ENCODE data around the gene SH3RF3. TPM values are rescaled to one million over a fixed set of nuclear protein-coding genes. Genes with fewer than 3 reads are reported as not detected.

Gene SH3RF3
- total and polyA plus RNA-seq, 10 of the 15 experiments (the other 5 are each of a cell fraction or from before 2014, with no cell fraction given) = 0.08 to 8.8 (median 2.3) TPM

DNA sequence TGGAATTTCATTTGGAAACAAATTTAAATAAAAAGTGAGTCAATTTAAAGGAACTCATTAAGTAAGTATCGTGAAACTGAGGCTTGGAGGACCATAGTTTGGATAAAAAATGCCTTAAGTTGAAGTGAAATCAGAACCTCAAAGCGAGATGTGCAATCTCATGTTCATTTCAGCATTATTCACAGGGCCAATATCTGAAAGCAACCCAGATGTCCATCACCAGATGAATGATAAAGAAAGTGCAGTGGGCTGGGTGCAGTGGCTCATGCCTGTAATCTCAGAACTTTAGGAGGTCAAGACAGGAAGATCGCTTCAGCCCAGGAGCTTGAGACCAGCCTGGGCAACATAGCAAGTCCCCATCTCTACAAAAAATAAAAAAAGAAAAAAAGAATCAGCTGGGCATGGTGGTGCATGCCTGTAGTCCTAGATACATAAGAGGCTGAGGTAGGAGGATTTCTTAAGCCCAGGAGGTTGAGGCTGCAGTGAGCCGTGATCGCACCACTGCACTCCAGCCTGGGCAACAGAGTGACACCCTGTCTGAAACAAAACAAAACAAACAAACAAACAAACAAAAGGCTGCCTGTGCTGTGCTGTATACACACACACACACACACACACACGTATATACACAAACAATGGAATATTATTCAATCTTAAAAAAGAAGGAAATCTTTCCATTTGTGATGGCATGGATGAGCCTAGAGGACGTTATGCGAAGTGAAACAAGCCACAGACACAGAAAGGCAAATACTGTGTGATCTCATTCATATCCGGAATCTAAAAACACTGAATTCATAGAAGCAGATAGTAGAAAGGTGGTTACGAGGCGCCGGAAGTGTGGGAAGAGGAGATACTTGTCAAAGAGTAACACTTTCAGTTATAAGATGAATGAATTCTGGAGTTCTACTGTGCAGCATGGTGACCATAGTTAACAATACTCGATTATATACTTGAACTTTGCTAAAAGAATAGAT, 14.5 kb downstream of the SH3RF3 start (continued):
- TF ChIP-seq, protein P1, sequence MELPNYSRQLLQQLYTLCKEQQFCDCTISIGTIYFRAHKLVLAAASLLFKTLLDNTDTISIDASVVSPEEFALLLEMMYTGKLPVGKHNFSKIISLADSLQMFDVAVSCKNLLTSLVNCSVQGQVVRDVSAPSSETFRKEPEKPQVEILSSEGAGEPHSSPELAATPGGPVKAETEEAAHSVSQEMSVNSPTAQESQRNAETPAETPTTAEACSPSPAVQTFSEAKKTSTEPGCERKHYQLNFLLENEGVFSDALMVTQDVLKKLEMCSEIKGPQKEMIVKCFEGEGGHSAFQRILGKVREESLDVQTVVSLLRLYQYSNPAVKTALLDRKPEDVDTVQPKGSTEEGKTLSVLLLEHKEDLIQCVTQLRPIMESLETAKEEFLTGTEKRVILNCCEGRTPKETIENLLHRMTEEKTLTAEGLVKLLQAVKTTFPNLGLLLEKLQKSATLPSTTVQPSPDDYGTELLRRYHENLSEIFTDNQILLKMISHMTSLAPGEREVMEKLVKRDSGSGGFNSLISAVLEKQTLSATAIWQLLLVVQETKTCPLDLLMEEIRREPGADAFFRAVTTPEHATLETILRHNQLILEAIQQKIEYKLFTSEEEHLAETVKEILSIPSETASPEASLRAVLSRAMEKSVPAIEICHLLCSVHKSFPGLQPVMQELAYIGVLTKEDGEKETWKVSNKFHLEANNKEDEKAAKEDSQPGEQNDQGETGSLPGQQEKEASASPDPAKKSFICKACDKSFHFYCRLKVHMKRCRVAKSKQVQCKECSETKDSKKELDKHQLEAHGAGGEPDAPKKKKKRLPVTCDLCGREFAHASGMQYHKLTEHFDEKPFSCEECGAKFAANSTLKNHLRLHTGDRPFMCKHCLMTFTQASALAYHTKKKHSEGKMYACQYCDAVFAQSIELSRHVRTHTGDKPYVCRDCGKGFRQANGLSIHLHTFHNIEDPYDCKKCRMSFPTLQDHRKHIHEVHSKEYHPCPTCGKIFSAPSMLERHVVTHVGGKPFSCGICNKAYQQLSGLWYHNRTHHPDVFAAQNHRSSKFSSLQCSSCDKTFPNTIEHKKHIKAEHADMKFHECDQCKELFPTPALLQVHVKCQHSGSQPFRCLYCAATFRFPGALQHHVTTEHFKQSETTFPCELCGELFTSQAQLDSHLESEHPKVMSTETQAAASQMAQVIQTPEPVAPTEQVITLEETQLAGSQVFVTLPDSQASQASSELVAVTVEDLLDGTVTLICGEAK (IDR thresholded peaks at IDR 0.05; ENCODE audit: borderline replicate concordance) = no peak
- TF ChIP-seq, protein P2, sequence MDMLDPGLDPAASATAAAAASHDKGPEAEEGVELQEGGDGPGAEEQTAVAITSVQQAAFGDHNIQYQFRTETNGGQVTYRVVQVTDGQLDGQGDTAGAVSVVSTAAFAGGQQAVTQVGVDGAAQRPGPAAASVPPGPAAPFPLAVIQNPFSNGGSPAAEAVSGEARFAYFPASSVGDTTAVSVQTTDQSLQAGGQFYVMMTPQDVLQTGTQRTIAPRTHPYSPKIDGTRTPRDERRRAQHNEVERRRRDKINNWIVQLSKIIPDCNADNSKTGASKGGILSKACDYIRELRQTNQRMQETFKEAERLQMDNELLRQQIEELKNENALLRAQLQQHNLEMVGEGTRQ (IDR thresholded peaks at IDR 0.05; ENCODE audit: borderline replicate concordance, low read depth, low read length) = no peak
- TF ChIP-seq, protein P3, sequence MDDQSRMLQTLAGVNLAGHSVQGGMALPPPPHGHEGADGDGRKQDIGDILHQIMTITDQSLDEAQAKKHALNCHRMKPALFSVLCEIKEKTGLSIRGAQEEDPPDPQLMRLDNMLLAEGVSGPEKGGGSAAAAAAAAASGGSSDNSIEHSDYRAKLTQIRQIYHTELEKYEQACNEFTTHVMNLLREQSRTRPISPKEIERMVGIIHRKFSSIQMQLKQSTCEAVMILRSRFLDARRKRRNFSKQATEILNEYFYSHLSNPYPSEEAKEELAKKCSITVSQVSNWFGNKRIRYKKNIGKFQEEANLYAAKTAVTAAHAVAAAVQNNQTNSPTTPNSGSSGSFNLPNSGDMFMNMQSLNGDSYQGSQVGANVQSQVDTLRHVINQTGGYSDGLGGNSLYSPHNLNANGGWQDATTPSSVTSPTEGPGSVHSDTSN (IDR thresholded peaks at IDR 0.05; ENCODE audit: insufficient replicate concordance, low read depth, low read length) = no peak
- TF ChIP-seq, protein P4, sequence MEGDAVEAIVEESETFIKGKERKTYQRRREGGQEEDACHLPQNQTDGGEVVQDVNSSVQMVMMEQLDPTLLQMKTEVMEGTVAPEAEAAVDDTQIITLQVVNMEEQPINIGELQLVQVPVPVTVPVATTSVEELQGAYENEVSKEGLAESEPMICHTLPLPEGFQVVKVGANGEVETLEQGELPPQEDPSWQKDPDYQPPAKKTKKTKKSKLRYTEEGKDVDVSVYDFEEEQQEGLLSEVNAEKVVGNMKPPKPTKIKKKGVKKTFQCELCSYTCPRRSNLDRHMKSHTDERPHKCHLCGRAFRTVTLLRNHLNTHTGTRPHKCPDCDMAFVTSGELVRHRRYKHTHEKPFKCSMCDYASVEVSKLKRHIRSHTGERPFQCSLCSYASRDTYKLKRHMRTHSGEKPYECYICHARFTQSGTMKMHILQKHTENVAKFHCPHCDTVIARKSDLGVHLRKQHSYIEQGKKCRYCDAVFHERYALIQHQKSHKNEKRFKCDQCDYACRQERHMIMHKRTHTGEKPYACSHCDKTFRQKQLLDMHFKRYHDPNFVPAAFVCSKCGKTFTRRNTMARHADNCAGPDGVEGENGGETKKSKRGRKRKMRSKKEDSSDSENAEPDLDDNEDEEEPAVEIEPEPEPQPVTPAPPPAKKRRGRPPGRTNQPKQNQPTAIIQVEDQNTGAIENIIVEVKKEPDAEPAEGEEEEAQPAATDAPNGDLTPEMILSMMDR (IDR thresholded peaks at IDR 0.05 in 2 of 3, conservative IDR thresholded peaks at IDR 0.05 in 1 of 3; ENCODE audit: control insufficient read depth in 2 of 3, extremely low read depth in 1 of 3, insufficient read depth in 1 of 3, low read depth in 3 of 3, low read length in 3 of 3) = no peak
- TF ChIP-seq, protein P5, sequence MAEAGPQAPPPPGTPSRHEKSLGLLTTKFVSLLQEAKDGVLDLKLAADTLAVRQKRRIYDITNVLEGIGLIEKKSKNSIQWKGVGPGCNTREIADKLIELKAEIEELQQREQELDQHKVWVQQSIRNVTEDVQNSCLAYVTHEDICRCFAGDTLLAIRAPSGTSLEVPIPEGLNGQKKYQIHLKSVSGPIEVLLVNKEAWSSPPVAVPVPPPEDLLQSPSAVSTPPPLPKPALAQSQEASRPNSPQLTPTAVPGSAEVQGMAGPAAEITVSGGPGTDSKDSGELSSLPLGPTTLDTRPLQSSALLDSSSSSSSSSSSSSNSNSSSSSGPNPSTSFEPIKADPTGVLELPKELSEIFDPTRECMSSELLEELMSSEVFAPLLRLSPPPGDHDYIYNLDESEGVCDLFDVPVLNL (IDR thresholded peaks at IDR 0.05; ENCODE audit: low read depth, low read length) = no peak
- TF ChIP-seq SIX5 (IDR thresholded peaks at IDR 0.05; ENCODE audit: low read depth, low read length, severe bottlenecking) (no peak), MYC (IDR thresholded peaks at IDR 0.05; ENCODE audit: insufficient read depth, insufficient read length, insufficient replicate concordance, low read length, severe bottlenecking) (no peak), YY1 (IDR thresholded peaks at IDR 0.05; ENCODE audit: low read depth, low read length) (no peak), SMARCA5 (IDR thresholded peaks at IDR 0.05) (0 out of 2 replicates have a peak, but pooled peaks have one; percentile 36)
- TF ChIP-seq, protein P6, sequence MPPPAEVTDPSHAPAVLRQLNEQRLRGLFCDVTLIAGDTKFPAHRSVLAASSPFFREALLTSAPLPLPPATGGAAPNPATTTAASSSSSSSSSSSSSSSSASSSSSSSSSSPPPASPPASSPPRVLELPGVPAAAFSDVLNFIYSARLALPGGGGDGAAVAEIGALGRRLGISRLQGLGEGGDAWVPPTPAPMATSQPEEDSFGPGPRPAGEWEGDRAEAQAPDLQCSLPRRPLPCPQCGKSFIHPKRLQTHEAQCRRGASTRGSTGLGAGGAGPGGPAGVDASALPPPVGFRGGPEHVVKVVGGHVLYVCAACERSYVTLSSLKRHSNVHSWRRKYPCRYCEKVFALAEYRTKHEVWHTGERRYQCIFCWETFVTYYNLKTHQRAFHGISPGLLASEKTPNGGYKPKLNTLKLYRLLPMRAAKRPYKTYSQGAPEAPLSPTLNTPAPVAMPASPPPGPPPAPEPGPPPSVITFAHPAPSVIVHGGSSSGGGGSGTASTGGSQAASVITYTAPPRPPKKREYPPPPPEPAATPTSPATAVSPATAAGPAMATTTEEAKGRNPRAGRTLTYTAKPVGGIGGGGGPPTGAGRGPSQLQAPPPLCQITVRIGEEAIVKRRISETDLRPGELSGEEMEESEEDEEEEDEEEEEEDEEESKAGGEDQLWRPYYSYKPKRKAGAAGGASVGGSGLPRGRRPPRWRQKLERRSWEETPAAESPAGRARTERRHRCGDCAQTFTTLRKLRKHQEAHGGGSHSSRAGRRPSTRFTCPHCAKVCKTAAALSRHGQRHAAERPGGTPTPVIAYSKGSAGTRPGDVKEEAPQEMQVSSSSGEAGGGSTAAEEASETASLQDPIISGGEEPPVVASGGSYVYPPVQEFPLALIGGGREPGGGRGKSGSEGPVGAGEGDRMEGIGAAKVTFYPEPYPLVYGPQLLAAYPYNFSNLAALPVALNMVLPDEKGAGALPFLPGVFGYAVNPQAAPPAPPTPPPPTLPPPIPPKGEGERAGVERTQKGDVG (CRISPR knock-in tag; IDR thresholded peaks at IDR 0.05) = no peak

Data from GM12878 (cell line).